ENCODE measurements around the gene ZNF254.

DNA sequence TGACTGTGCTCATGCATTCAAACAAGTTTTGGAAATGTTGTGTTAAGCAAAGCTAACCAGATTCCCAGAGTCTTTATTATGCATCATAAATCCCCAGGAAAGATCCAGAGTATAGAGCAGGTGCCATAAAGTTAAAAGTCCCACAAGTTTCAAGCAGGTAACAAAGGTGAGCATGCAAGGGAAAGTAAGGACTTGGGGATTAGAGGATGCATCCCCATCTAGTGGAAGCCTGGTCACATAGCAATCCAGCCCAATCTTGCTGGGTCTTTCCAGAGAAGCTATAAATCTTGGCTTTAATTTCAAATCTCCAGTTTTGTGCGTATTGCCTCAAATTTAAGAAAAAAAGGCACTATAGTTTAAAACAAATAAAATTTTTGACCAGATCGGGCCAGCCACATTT, 72.7 kb downstream of the ZNF254 start:
- TF ChIP-seq, protein P1, sequence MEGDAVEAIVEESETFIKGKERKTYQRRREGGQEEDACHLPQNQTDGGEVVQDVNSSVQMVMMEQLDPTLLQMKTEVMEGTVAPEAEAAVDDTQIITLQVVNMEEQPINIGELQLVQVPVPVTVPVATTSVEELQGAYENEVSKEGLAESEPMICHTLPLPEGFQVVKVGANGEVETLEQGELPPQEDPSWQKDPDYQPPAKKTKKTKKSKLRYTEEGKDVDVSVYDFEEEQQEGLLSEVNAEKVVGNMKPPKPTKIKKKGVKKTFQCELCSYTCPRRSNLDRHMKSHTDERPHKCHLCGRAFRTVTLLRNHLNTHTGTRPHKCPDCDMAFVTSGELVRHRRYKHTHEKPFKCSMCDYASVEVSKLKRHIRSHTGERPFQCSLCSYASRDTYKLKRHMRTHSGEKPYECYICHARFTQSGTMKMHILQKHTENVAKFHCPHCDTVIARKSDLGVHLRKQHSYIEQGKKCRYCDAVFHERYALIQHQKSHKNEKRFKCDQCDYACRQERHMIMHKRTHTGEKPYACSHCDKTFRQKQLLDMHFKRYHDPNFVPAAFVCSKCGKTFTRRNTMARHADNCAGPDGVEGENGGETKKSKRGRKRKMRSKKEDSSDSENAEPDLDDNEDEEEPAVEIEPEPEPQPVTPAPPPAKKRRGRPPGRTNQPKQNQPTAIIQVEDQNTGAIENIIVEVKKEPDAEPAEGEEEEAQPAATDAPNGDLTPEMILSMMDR (conservative IDR thresholded peaks at IDR 0.05 in 1 of 2, IDR thresholded peaks at IDR 0.05 in 1 of 2; ENCODE audit: extremely low read depth in 1 of 2, insufficient read depth in 1 of 2, low read depth in 1 of 2, low read length in 2 of 2), result peak; percentile 37 to 76
- no peak for TF ChIP-seq EZH2 (IDR thresholded peaks at IDR 0.05; ENCODE audit: borderline replicate concordance, low read length)
